HG03565 (cell line): ENCODE data around the gene ZNF618.
A peak's percentile ranks its signal among the peaks of the same experiment; 100 is the strongest.
"Not testable (repeated sequence)": the region's sequence is repeated elsewhere in the genome, so short reads cannot be mapped to it uniquely, and the experiment has no call there.

Source experiments
- ATAC-seq: cut with Tn5 transposase; IDR thresholded peaks from one replicate; pipeline ENCODE4 v1.9.1; 2021; ENCODE audit warnings: mild to moderate bottlenecking, moderate library complexity; ENCODE audit not compliant: unreplicated experiment

The ZNF618 gene

DNA sequence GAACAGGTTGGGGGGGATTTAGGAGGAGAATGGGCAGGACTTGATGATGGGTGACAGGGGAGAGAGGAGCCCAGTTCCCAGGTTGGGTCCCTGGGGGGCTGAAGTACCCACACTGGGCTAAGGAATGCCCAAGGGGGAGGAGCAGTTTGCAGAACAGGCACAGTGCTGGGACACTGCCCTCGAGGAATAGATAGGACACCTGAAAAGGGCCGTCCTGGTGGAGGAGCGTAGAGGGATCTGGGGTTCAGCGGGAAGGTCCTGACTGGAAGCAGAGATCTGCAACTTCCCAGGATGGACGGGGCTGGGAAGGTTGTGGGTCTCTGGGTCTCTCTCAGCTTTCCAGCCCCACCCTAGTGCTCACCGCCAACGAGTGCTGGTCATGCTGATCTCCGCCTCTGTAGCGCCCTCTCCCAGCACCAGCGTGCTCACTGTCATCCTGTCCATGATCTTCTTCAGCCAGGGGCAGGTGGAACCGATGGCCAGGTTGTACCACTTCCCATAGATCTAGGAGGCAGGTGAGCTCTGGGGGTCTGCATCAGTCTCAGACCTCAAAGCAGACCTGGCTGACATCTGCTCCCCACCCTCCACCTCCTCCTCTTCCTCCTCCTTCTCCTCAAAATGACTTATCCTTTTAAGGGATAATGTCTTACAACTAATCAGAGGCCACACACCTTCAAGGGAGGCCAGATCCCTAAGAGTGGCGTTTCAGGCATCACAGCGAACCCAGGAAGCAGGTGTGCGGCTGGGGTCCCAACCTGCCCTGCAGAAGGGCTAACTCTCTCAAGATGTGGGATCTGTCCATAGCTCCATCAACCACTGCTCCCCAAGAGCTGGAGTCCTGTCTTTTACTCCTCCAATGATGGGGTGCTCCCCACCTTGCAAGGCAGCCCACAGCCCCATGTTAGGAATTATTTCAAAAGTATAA, 200.4 kb downstream of the ZNF618 start:
- ATAC-seq, result no peak

DNA sequence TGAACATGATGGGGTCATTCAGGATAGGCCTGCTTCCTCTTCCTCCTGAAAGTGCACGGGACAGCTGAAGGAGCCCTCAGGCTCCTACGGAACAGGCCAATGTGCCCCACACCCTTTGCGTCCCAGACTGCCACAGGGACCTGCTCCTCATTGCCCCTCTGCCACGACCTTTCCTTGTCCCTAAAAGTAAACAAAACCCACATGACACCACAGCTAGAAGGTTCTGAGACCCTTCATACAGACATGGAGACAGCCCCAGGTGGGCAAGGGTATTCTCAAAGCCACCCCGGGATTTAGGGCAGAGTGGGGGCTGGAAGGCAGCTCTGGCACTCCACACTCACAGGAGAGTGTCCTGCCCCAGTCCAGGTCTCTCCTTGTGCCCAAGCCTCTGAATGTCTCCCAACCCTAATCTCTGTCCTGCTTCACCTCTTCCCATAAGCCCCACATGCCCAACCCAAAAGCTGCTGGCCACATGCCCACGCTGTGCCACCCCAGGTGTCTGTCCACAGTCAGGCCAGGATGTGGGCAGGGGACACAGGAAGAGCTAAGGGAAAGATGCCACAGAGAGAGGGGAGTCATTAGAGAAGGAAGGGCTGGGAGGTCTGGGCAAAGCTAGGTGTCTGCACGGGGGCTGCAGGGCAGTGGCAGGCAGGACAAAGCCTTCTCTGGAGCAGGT, 201.2 kb downstream of the ZNF618 start:
- no peak for ATAC-seq

DNA sequence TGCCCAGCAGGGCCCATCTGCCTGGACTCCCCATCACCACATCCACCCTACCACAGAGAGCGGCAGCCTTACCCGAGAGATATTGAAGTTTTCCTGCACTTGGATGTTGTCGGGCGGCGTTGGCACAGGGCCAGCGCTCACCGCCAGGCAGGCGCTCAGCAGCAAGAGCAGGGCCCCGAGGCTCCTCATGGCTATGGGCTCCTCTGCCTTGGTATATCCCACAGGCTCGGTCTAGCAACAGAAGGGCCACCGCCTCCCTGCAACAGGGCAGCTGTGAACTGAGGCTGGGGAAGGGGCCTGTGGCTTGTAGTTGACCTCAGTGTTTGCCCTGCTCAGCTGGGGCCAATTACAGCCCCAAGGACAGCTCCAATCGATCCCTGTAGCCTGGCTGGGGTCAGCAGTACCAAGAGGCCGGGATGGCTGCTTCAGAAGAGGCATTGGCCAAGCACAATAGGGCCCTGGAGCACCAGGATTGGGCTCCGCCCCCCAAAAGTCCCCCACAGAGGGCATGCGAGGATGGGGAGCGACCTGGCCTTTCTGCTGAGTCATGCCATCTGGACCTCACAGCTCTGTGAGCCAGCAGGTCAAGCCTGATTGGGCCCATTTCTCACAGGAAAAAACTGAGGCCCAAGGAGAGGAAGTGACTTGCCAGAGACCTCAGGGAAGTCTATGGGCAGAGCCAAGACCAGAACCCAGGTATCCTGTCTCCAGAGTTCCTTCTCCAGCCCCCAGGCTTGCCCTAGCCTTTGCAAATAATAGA, 202.1 kb downstream of the ZNF618 start, which contains the start of gene AMBP:
Gene AMBP, minus strand, starts transcription at position 280 of the 760 bp plus-strand sequence. Its CDS starts 91 bp downstream, at position 189.
- no peak for ATAC-seq

DNA sequence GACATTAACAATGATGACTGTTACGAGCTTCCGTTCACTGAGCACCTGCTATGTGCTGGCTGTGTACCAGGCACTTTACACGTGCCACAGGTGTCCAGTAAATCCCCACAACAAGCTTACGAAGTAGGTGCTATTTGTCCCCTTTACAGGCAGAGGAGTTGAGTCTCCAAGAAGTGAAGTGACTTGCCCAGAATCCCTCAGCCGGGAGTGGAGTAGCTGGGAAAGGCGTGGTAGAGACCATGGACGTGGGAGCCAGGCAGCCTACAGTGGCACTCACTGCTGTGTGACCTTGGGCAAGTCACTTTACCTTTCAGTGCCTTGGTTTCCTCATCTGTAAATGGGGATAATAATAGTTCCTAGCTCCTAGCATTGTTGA, 202.7 kb downstream of the ZNF618 start:
- ATAC-seq, result no peak

DNA sequence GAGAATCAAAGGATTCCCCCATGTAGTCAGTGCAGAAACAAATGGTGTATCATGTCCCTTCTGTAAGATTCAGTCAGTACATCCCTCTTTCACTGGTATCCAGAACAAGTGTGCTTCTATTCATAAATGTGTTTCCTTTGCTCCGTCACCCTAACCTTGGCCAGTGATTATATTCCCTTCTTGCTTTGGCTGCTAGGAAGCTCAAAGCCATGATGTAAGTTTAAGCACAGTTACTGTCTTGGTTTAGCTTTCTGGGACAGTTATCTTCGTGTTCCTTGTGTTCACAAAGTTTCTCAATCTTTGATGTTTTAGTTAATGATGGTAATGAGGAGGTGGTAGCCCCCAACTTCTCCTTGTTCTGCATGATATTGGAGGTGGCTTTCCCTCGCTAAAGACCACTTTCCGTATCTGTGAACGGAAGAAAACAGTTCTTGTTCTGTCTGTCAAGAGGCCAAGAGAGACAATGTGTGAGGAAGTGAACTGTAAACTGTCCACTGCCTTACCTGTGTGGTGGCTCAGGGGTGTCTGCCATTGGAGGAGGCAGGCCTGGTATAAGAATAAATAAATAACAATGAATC, 204.2 kb downstream of the ZNF618 start:
- ATAC-seq, result no peak

DNA sequence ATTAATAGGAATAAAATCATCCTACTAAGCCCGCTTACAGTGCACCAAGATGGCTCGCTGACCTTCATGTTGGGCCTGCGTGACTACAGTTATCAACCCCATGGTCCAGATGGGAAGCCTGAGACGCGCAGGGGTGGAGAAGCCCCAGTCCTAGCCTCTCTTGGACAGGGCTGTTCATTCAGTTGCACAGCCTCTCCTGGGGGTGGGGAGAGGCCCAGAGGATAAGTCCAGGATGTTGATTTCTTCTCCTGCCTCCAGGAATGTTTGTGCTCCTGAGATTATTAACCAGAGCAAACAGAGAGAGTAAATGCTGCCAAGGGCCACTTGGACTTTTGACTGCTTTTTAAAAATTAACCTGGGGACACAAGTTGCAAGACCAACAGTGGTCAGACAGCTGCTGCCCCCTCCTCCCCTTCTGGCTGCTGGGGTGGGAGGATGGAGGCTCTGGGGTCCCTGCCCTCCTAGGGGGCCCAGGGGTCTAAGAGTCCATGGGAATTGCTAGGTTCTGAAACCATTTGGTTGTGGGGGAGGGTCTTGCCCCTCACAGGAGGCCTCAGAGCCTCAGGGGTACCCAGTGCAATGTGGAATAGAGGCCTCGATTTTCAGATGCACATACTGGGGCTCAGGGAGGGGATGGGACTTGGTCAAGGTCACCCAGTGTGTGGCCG, 204.8 kb downstream of the ZNF618 start:
- ATAC-seq, result no peak

DNA sequence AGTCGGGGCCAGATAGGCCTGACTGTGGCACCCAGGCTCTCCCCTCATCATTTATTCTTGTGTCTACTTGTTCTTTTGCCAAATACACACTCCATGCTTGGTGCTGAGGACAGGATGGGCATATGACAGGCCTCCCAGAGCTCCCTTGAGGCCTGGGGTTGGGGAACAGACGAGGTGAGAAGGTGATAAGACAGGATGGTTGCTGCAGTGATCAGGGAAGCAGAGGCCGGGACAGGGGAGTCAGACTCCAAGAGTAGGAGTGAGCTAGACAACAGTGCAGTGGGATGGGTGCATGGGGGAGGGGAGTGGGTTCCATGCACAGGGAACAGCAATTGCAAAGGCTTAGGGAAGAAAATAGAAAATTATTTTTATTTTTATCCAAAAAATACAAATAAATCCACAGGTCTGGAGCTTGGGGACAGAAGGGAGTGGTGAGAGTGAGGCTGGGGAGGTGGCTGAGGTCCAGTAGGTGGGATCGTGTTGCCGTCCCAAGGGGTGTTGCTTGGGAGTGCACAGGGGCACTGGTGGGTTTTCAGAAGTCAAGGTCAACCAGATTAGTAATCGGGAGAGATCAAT, 205.4 kb downstream of the ZNF618 start:
- ATAC-seq, result no peak

DNA sequence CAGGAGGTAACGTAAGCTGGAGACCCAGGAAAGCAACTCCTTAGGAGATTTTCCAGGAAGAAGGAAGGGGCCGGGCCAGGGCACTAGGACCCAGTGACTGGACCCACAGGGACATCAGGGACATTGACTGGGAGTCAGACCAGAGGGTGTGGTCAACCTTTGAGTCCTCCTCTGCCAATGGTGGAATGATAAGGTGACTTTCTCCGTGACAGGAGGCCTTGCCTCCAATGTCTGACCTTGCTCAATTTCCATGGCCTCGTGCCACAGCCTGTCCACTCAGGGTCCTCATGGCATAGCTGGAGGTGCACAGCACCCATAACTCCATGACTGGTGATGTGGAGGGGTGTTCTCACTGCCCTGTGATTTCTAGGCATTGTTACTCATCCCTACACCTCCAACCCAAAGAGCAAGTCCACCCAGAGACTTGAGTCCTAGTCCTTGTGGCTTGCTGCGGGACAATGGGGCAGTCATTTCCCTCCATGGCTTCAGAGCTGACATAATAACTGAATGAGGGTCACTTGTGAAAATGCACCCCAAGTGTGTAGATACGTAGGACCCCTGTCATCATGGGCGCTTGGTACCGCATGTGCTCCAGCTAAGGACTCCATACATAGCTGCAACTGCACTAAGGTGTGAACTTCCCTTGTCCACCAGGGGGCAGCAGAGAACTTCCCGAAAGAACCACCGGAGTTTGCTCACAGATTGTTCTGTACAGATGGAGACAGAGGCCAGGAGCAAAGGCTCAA, 206.1 kb downstream of the ZNF618 start:
- ATAC-seq, result peak; percentile 74

DNA sequence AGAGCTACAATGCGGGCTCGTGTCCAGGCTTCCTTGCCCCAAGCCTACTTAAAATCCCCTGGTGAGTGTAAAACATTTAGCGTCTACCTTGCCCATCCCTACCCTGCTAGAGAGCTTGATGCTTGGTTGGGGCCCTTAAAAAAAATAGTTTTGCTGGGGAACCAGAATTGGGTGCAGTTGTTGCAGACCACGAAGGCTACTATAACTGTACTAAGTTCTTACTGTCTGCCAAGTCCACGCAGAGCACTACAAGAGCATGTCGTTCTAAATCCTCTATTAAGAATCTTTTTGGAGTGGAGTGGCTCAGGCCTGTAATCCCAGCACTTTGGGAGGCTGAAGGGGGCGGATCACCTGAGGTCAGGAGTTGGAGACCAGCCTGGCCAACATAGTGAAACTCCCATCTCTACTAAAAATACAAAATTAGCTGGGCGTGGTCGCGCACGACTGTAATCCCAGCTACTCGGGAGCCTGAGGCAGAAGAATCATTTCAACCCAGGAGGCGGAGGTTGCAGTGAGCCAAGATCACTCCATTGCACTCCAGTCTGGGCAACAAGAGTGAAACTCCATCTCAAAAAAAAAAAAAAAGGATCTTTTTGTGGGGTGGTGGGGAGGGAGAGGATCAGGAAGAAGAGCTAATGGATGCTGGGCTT, 206.8 kb downstream of the ZNF618 start:
- ATAC-seq, result not testable (repeated sequence)

DNA sequence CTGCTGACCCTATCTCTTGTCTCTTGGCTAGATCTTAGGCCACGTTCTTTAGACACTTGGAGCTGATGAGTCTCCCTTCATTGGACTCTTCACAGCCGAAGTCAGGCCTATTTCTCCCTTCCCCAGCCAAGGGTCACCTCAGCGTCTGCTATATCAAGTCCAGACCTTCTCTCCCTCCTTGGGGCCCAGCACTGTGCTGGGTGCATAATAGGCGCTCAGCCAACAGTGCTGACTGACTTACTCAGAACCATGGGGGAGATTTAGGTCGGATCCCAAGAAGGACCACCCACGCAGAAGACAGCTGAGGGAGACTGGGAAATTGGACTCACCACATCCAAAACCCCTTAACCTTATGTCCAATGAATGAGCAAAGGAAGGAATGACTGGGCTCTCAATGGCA, 207.6 kb downstream of the ZNF618 start:
- ATAC-seq, result no peak

DNA sequence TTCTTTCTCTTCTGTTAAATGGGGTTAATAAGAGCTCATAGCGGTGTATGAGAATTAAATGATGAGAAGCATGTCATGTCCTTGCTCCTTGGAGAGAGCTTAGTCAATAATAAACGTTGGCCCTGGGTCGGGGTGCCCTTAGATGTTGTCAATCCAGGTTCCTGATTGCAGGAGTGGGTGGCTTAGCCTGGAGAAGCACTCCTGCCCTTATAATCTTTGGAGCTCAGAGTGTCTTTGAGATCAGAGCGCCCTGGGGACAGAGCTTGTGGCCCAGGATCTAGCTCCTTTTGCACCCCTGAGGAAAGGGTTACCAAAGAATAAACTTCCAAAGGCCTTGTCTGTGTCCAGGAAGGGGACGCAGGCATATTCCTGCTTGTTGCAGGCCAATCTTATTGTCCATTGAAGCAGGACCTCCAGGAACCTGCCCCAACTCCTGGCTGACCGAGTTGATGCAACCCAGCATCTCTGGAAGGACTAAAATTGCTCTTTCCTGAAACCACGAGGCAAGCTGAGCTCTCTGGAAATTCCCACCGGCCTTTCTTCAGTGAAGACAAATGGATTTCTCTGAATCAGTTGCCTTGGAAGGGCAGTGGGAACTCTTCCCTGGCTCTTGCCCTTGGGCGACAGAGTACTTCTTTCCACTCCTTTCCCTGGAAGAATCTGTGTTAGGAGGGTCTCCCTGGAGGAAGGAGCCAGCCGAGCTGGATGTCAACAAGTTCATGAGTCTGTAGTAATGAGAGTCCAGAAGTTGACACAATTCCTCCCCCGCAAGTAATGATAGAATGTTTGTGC, 208.4 kb downstream of the ZNF618 start:
- no peak for ATAC-seq

DNA sequence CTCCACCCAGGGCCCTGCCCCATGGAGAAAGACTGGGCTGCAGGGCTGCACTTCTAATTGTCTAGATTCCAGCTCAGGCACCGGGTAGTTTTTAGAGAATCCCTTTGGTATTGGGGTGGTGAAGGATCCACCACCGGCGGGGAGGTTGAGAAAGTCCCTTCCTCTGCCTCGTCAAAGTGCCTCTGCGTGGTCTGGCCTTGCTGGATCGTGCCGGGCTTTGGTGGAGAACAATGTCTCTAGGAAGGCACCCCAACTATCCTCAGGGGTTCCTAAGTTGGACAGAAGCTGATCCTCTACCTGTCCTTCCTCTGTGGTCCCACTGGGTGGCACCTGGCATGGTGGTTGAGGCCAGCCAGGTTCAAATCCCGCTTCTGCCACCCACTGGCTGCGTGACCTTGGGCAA, 209.3 kb downstream of the ZNF618 start:
- no peak for ATAC-seq

DNA sequence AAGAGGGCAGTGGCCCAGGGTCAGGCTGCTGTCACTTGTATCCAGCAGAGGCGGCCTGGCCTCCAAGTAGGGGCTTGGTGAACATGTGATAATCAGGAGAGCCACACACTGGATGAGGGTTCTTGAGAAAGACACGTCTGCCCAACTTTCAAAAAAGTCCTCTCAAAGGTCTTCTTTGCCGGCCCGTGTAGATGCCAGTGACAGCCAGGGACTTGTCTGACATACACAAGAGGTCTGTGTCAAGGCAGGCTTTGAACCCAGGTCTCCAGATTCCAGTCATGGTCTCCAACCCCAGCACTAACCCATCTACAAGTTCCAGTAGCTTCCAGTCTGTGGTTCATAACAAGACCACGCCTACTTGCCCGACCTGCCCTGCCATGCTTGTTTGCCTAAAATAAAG, 209.9 kb downstream of the ZNF618 start:
- ATAC-seq, result no peak

DNA sequence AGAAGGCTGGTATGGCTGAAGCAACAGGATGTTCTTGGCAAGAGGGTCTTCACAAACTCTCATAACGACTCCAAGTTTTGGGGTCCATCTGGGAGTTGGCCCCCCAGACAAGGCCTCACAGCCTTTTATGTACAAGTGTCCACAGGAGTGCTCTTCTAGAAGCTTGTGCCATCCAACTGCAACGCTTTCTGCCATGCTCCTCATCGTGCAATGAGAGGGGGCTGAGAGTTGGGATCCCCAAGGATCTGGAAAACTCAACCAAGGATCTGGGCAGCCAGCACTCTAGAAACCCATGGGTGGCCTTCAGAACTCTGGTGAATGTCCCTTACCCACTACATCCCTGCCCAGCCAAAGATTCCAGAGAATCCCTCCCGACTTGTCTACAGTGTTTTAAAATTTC, 210.5 kb downstream of the ZNF618 start:
- no peak for ATAC-seq

DNA sequence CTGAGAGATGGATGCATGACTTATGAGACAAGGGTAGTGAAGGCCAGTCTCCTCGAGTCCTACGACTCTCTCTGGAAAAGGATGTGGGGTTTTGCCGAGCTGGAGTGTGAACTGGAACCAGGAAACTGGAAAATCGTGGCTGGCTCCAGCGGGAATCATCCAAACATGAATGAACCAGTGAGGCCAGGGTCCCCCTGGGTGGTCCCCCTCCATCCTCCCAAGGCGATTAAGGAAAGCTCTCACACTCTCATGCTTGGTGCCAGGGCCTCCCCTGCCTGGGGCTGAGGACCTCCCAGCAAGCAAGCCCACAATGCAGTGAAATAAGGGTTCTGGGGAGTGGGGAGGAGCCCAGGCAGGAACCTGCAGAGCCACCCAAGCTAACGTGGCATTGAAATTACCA, 211.6 kb downstream of the ZNF618 start:
- ATAC-seq, result no peak

DNA sequence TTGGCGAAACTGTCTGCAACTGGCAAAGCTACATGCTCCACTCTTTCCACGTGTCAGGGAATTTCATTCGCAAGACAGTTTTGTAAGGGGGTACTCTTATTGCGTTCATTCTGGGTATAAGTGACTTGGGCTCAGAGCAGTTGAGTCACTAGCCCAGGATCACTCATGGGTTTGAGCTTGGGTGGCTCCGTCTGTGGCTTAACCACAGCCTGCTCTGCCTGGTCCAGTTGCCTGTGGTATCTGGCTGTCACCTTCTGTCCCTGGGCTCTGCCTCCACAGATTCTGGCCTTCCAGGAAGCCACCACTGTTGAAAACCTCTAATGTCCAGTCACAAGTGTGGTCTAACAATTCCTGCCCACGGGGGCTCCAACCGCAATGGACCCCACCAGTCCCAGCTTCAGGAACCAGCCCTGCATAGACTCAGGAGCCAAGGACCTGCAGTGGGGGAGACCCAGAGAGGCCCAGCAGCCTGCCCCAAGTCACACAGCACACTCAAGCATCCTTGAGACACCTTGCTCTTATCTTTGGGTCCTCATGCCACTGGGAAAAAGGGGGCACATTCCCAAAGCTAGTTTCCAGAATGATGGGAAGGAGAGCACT, 212.6 kb downstream of the ZNF618 start:
- no peak for ATAC-seq

DNA sequence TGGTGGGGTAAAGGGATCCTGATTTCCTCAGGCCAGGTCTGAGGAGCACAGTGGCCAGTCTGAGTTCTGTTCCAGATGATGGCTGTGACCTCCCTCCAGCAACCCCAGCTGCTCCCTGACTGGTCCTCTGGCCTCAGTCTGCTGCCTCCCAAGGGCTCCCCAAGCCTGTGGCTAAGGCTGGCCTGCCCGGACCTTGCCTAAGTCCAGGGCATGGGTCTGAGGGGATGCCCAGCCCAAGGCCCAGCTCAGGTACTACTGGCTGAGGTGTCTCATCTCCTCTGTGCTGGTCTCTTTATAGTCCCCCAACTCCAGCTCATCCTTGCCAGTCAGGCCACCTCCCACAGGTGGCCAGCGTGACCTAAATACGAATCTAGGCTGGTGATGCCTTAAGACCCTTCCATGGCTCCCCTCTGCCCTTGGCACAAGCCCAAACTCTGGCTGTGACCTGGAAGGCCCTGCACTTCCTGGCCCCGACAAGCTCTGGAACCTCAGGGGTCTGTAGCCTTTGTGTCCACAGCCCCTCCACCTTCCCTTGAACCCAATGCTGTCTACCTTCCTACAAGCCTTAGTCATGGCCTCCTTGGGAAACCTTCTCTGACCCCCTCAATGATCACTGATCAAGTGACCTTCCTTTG, 213.2 kb downstream of the ZNF618 start:
- no peak for ATAC-seq
